Measurements from ENCODE around the gene EML6. TPM values are rescaled to one million over a fixed set of nuclear protein-coding genes. Genes with fewer than 3 reads are reported as not detected.

The EML6 gene
- total and polyA plus RNA-seq, 10 of the 15 experiments (the other 5 are each of a cell fraction or from before 2014, with no cell fraction given): 0.09 to 0.67 (median 0.21) TPM

GRCh38 chr2:54806975-54807374 lies 83.5 kb downstream of the EML6 start:
- 50% methylated on average over 2 of the region's 2 CpGs for WGBS (ENCODE audit: insufficient coverage, insufficient replicate concordance, low lambda C conversion rate, missing lambda C conversion rate)
- RAD21 ChIA-PET (ENCODE audit: unreplicated experiment): interaction anchor here (0.5 kb wide), 1 partner anchor 611 kb away, joined by 4 read pairs; no protein-coding TSS in a partner anchor
- POLR2A ChIA-PET: interaction anchor here (0.5 kb wide), 1 partner anchor 26 kb away, joined by 5 read pairs; no protein-coding TSS in a partner anchor
- H2AFZ ChIP-seq (ENCODE audit: control insufficient read depth, low read depth, low read length): no peak overlapping the region
- no peak overlapping the region for H3K9ac ChIP-seq (ENCODE audit: control insufficient read depth, insufficient read depth, low read length)
- H3K4me3 ChIP-seq: no peak overlapping the region
- no peak overlapping the region for H3K4me2 ChIP-seq (ENCODE audit: control insufficient read depth, insufficient read depth)
- FAIRE-seq (no peak), ATAC-seq (no peak), DNase-seq (ENCODE audit: low read depth, low spot score) (no peak)
- peaks cover 0 to 3% of the 10 kb centered on the region in 2 experiments; a peak in 1 of 4 replicates for H3K27me3 ChIP-seq (replicated peaks in 1 of 2; ENCODE audit: control insufficient read depth in 2 of 2, insufficient read depth in 2 of 2, low read length in 1 of 2)
- CTCF ChIA-PET: no interaction called here
- in situ Hi-C loops (cut with MboI) (no loop called here), intact Hi-C loops (cut with micrococcal nuclease; ENCODE audit: unreplicated experiment) (no loop called here)
- no peaks in the 10 kb centered on the region for H3K4me1 ChIP-seq (ENCODE audit: control insufficient read depth, insufficient read depth, low read length)
- BruUV-seq (replicated peaks): no TSS peak
- no peaks in the 10 kb centered on the region for H3K79me2 ChIP-seq (ENCODE audit: control insufficient read depth, insufficient read depth, low read length)
- no peaks in the 10 kb centered on the region for H3K9me3 ChIP-seq (replicated peaks; ENCODE audit: control insufficient read depth, insufficient read depth, low read length)
- SMC1A ChIA-PET (ENCODE audit: uncharacterized antibody, unreplicated experiment): no interaction called here
- no peaks in the 10 kb centered on the region for H4K20me1 ChIP-seq (ENCODE audit: control insufficient read depth, insufficient read depth)
- H3K36me3 ChIP-seq (ENCODE audit: control insufficient read depth in 2 of 2, insufficient read depth in 2 of 2, low read length in 1 of 2): no peaks in the 10 kb centered on the region
- H3K27ac ChIP-seq (ENCODE audit: control insufficient read depth, insufficient read depth): no peak overlapping the region
- TF ChIP-seq MYC (IDR thresholded peaks at IDR 0.05; ENCODE audit: insufficient read depth, insufficient read length, insufficient replicate concordance, low read length, severe bottlenecking) (no peak), IRF4 (IDR thresholded peaks at IDR 0.05; ENCODE audit: low read depth, low read length) (no peak), ZBTB11 (CRISPR knock-in tag; IDR thresholded peaks at IDR 0.05) (no peak), CBX5 (IDR thresholded peaks at IDR 0.05; ENCODE audit: low read depth) (no peak), KAT2A (conservative IDR thresholded peaks at IDR 0.05; ENCODE audit: control insufficient read depth, low read depth, low read length) (no peak), BHLHE40 (IDR thresholded peaks at IDR 0.05; ENCODE audit: borderline replicate concordance in 1 of 2, low read depth in 2 of 2, low read length in 1 of 2) (no peak), MTA2 (IDR thresholded peaks at IDR 0.05; ENCODE audit: low read depth) (no peak), HDAC6 (IDR thresholded peaks at IDR 0.05; ENCODE audit: unreplicated experiment) (no peak), SRF (IDR thresholded peaks at IDR 0.05; ENCODE audit: low read depth in 2 of 2, low read length in 2 of 2) (no peak), EED (IDR thresholded peaks at IDR 0.05; ENCODE audit: low read depth) (no peak), ATF2 (IDR thresholded peaks at IDR 0.05; ENCODE audit: low read length) (no peak), RAD51 (IDR thresholded peaks at IDR 0.05) (no peak), MEF2B (IDR thresholded peaks at IDR 0.05; ENCODE audit: partially characterized antibody, poor library complexity, severe bottlenecking) (no peak), MYB (IDR thresholded peaks at IDR 0.05; ENCODE audit: borderline replicate concordance, low read depth, low read length) (no peak), SPI1 (IDR thresholded peaks at IDR 0.05; ENCODE audit: borderline replicate concordance, insufficient read depth, low read depth, low read length) (no peak), TCF3 (IDR thresholded peaks at IDR 0.05; ENCODE audit: borderline replicate concordance, insufficient read depth, low read depth, low read length) (no peak), SUPT20H (IDR thresholded peaks at IDR 0.05; ENCODE audit: borderline replicate concordance, control insufficient read depth, low read depth, low read length) (no peak)
- TF ChIP-seq, protein P1, sequence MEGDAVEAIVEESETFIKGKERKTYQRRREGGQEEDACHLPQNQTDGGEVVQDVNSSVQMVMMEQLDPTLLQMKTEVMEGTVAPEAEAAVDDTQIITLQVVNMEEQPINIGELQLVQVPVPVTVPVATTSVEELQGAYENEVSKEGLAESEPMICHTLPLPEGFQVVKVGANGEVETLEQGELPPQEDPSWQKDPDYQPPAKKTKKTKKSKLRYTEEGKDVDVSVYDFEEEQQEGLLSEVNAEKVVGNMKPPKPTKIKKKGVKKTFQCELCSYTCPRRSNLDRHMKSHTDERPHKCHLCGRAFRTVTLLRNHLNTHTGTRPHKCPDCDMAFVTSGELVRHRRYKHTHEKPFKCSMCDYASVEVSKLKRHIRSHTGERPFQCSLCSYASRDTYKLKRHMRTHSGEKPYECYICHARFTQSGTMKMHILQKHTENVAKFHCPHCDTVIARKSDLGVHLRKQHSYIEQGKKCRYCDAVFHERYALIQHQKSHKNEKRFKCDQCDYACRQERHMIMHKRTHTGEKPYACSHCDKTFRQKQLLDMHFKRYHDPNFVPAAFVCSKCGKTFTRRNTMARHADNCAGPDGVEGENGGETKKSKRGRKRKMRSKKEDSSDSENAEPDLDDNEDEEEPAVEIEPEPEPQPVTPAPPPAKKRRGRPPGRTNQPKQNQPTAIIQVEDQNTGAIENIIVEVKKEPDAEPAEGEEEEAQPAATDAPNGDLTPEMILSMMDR (IDR thresholded peaks at IDR 0.05 in 2 of 3, conservative IDR thresholded peaks at IDR 0.05 in 1 of 3; ENCODE audit: control insufficient read depth in 2 of 3, extremely low read depth in 1 of 3, insufficient read depth in 1 of 3, low read depth in 3 of 3, low read length in 3 of 3): no peak

Data from GM12878 (cell line).